HepG2 (cell line): ENCODE data around the gene BARX1. TPM values are rescaled to one million over a fixed set of nuclear protein-coding genes. Genes with fewer than 3 reads are reported as not detected.

Experiments used
- ATAC-seq: fragments of 200-7000 bp; cut with Tn5 transposase; 3 replicates; pipeline ENCODE4 v1.9.1; 2020; ENCODE audit warnings: mild to moderate bottlenecking, moderate library complexity
- BruUV-seq: library from RNA; stranded (reverse); fragments of 400-500 nt; replicated peaks from 2 replicates; lab custom pipeline; 2021; lab: Mats Ljungman, UMichigan
- CTCF ChIA-PET: fragments of 300-600 bp; formaldehyde crosslinking; extraction: SDS; loops from one replicate; lab custom pipeline; 2021; ENCODE audit warnings: low total read pairs, inconsistent platforms, low intra/inter-chr PET ratio; lab: Yijun Ruan, JAX
- POLR2A ChIA-PET: fragments of 350-600 bp; sonication (Branson Sonifier 250); formaldehyde crosslinking; loops from one replicate; lab custom pipeline; 2020; ENCODE audit warnings: antibody characterized with exemption, inconsistent platforms; lab: Yijun Ruan, JAX
- DNase-seq: peaks from one replicate; pipeline ENCODE4 v3.0.0-alpha.2; 2015; ENCODE audit warnings: low spot score
- FAIRE-seq: peaks from 3 replicates; lab custom pipeline; 2011; peaks lifted over from hg19 to GRCh38; lab: Jason Lieb, UNC
- H2AFZ ChIP-seq: one replicate; pipeline ENCODE4 v1.6.1; 2011; ENCODE audit warnings: low read length, inconsistent platforms
- H3K27ac ChIP-seq: fragments of 300-600 bp; 3 replicates; pipeline ENCODE4 v1.8.0; 2011; ENCODE audit warnings: mixed run types, mild to moderate bottlenecking, mixed read lengths, low read length, inconsistent platforms; ENCODE audit not compliant: insufficient read depth; ENCODE audit errors: extremely low read length
- H3K27me3 ChIP-seq, 2 experiments: fragments of 200-600 bp in 1 of 2; 2 replicates in 1 of 2; 3 replicates in 1 of 2; pipeline versions ENCODE4 v1.6.0 to v1.8.0; 2011; ENCODE audit warnings: low read length in 2 of 2, mild to moderate bottlenecking in 2 of 2, moderate library complexity in 2 of 2, inconsistent platforms in 1 of 2; ENCODE audit not compliant: insufficient read depth in 2 of 2, control insufficient read depth in 1 of 2
- H3K36me3 ChIP-seq, 2 experiments: fragments of 200-600 bp in 1 of 2; replicated peaks in 1 of 2; 2 replicates in 1 of 2; 3 replicates in 1 of 2; pipeline versions ENCODE4 v1.5.1 to v1.8.0; 2011; ENCODE audit warnings: low read length in 2 of 2, inconsistent platforms in 1 of 2; ENCODE audit not compliant: insufficient read depth in 2 of 2, control insufficient read depth in 1 of 2
- H3K4me1 ChIP-seq: 2 replicates; pipeline ENCODE4 v1.5.1; 2012; ENCODE audit warnings: low read length, inconsistent platforms; ENCODE audit not compliant: insufficient read depth
- H3K4me2 ChIP-seq: 2 replicates; pipeline ENCODE4 v1.6.0; 2011; ENCODE audit warnings: low read depth, low read length, inconsistent platforms
- H3K4me3 ChIP-seq, 3 experiments: fragments of 200-600 bp in 1 of 3; sonication (generic), shearing (Covaris generic) in 1 of 3; replicated peaks in 1 of 3; 2 replicates each; pipeline ENCODE4 v1.5.1; 2011 to 2016; ENCODE audit warnings: low read length in 3 of 3, inconsistent platforms in 2 of 3, low read depth in 2 of 3, mild to moderate bottlenecking in 2 of 3, control low read depth in 1 of 3, mixed read lengths in 1 of 3; ENCODE audit not compliant: insufficient read depth in 1 of 3
- H3K79me2 ChIP-seq: one replicate; pipeline ENCODE4 v1.6.1; 2011; ENCODE audit warnings: low read length, inconsistent platforms; ENCODE audit not compliant: insufficient read depth
- H3K9ac ChIP-seq: 2 replicates; pipeline ENCODE4 v1.6.0; 2011; ENCODE audit warnings: mild to moderate bottlenecking, low read depth, low read length, inconsistent platforms; ENCODE audit not compliant: insufficient read depth
- H3K9me3 ChIP-seq: 2 replicates; pipeline ENCODE4 v1.5.1; 2012; ENCODE audit warnings: mild to moderate bottlenecking, low read length
- H4K20me1 ChIP-seq: 2 replicates; pipeline ENCODE4 v1.6.0; 2011; ENCODE audit warnings: inconsistent platforms, mild to moderate bottlenecking, low read length, moderate library complexity; ENCODE audit not compliant: insufficient read depth
- ASH2L ChIP-seq: fragments of 300-600, 200-600 bp; sonication (generic); IDR thresholded peaks from 2 replicates; pipeline ENCODE4 v1.7.0; 2017; ENCODE audit warnings: low read depth, mild to moderate bottlenecking, moderate library complexity, mixed read lengths, low read length; ENCODE audit not compliant: insufficient read length
- HOXA3 ChIP-seq: sonication (generic); formaldehyde crosslinking; IDR thresholded peaks from 2 replicates; pipeline ENCODE4 v1.5.0; 2020; ENCODE audit warnings: missing genetic modification reagents
- ZNF407 ChIP-seq: sonication (generic); formaldehyde crosslinking; IDR thresholded peaks from one replicate; pipeline ENCODE4 v1.5.1; 2020; ENCODE audit warnings: mild to moderate bottlenecking, missing genetic modification reagents; ENCODE audit errors: not compliant biosample characterization
- ZNF44 ChIP-seq: sonication (generic); formaldehyde crosslinking; IDR thresholded peaks from 2 replicates; pipeline ENCODE4 v1.5.1; 2020; ENCODE audit warnings: mild to moderate bottlenecking, missing genetic modification reagents
- ZNF503 ChIP-seq: sonication (generic); formaldehyde crosslinking; IDR thresholded peaks from 2 replicates; pipeline ENCODE4 v1.4.0; 2020; ENCODE audit warnings: missing genetic modification reagents
- WGBS: methylation state at CpG from one replicate; pipeline ENCODE4 v1.1.6; 2017; ENCODE audit warnings: low lambda C conversion rate; 5-methylcytosine and 5-hydroxymethylcytosine counted together
- in situ Hi-C: cut with HindIII; loops from 2 replicates; pipeline ENCODE4 v1.10.0; 2017; ENCODE audit warnings: low pct_unique_long_range_greater_than_20kb; ENCODE audit not compliant: extremely low pct_ligation_motif_present
- intact Hi-C: fragments of 100-400 bp; cut with micrococcal nuclease; formaldehyde crosslinking; loops from one replicate; pipeline ENCODE4 v1.10.0; 2022; ENCODE audit not compliant: unreplicated experiment
- polyA plus RNA-seq, 8 experiments: library from polyadenylated mRNA; depleted of rRNA in 3 of 8; stranded (reverse) in 7 of 8; unstranded in 1 of 8; fragments of >200 nt; fragmentation: Illumina TruSeq in 4 of 8; extraction: Trizol in 4 of 8; gene quantifications; 2 replicates each; pipeline versions ENCODE4 v1.2.1 to v1.2.3, GENCODE V29; 2011 to 2016; ENCODE audit warnings: low read depth in 4 of 8, missing spikeins in 1 of 8, mixed read lengths in 1 of 8; ENCODE audit not compliant: insufficient read depth in 1 of 8
- total RNA-seq, 5 experiments: library from RNA; depleted of rRNA; stranded (reverse); fragments of >200 nt; fragmentation: Illumina TruSeq; extraction: Trizol; gene quantifications; 2 replicates each; pipeline ENCODE4 v1.2.3, GENCODE V29; 2016; ENCODE audit warnings: low read depth in 1 of 5

The BARX1 gene
- total and polyA plus RNA-seq, 2 of the 13 experiments (the other 11 are each of a cell fraction or from before 2014, with no cell fraction given): not detected

GRCh38 chr9:93947409-93948070 lies 7.6 kb downstream of the BARX1 start:
- H3K9ac ChIP-seq: no peak overlapping the region
- H3K27ac ChIP-seq: no peak overlapping the region
- ChIA-PET CTCF (no interaction called here), POLR2A (interaction anchor here (0.7 kb wide), 1 partner anchor 607 kb away, joined by 3 read pairs; the partner anchor contains the start of gene PCAT7)
- H3K4me2 ChIP-seq: no peak overlapping the region
- no peaks in the 10 kb centered on the region for H3K79me2 ChIP-seq
- ATAC-seq: no peak
- BruUV-seq: no TSS peak
- intact Hi-C loops (no loop called here), in situ Hi-C loops (no loop called here)
- peaks cover 29 to 95% of the 10 kb centered on the region in 2 experiments for H3K27me3 ChIP-seq
- no peak overlapping the region for H3K4me3 ChIP-seq
- TF ChIP-seq ASH2L (no peak), HOXA3 (CRISPR knock-in tag) (no peak), ZNF44 (CRISPR knock-in tag) (no peak), ZNF503 (no peak), ZNF407 (CRISPR knock-in tag) (no peak)
- no peak overlapping the region for H2AFZ ChIP-seq
- H3K9me3 ChIP-seq: no peaks in the 10 kb centered on the region
- no peaks in the 10 kb centered on the region; the same call in 1 of the 2 replicates for H3K4me1 ChIP-seq
- DNase-seq: no peak
- H3K36me3 ChIP-seq: no peaks in the 10 kb centered on the region
- no peaks in the 10 kb centered on the region for H4K20me1 ChIP-seq
- WGBS: 15% methylated on average over 9 of the region's 13 CpGs
- FAIRE-seq: no peak
